ENCODE measurements around the gene HDAC4. TPM values are rescaled to one million over a fixed set of nuclear protein-coding genes. Genes with fewer than 3 reads are reported as not detected.

The HDAC4 gene
- polyA plus RNA-seq, 2 of the 4 experiments (the other 2 are of a cell fraction) = 8.6 to 10.4 TPM

DNA sequence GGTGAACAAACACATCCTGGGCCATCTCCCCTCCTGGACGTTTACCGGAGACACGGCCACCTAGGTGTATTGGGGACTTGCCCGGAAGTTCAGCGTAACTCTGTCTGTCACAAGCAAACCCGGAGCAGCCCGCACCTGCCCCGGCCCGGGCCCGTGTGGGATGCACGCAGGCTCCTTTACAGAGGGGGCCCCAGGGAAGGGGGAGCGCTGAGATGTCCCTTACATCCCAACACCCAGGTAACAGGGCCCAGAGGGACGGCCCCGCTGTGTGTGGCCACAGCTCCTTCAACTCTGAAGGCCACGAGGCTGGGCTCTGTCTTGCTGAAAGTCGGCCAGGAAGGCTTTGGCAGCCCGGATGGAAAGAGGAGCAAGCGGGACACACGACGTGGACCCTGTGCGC is 340.1 kb downstream of the HDAC4 start:
- H3K4me3 ChIP-seq = no peak overlapping the region
- H3K27ac ChIP-seq = no peak overlapping the region
- no peaks in the 10 kb centered on the region for H3K9me3 ChIP-seq
- TF ChIP-seq BHLHE40 (IDR thresholded peaks at IDR 0.05; ENCODE audit: low read depth, low read length) (no peak), CHD4 (IDR thresholded peaks at IDR 0.05; ENCODE audit: borderline replicate concordance) (no peak), RFX5 (IDR thresholded peaks at IDR 0.05) (no peak), ZSCAN20 (CRISPR knock-in tag; IDR thresholded peaks at IDR 0.05) (no peak), CEBPB (IDR thresholded peaks at IDR 0.05) (no peak), ZNF302 (CRISPR knock-in tag; IDR thresholded peaks at IDR 0.05) (no peak)
- TF ChIP-seq, protein P1, sequence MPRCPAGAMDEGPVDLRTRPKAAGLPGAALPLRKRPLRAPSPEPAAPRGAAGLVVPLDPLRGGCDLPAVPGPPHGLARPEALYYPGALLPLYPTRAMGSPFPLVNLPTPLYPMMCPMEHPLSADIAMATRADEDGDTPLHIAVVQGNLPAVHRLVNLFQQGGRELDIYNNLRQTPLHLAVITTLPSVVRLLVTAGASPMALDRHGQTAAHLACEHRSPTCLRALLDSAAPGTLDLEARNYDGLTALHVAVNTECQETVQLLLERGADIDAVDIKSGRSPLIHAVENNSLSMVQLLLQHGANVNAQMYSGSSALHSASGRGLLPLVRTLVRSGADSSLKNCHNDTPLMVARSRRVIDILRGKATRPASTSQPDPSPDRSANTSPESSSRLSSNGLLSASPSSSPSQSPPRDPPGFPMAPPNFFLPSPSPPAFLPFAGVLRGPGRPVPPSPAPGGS (IDR thresholded peaks at IDR 0.05) = no peak
- TF ChIP-seq, protein P2, sequence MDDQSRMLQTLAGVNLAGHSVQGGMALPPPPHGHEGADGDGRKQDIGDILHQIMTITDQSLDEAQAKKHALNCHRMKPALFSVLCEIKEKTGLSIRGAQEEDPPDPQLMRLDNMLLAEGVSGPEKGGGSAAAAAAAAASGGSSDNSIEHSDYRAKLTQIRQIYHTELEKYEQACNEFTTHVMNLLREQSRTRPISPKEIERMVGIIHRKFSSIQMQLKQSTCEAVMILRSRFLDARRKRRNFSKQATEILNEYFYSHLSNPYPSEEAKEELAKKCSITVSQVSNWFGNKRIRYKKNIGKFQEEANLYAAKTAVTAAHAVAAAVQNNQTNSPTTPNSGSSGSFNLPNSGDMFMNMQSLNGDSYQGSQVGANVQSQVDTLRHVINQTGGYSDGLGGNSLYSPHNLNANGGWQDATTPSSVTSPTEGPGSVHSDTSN (IDR thresholded peaks at IDR 0.05) = no peak
- TF ChIP-seq, protein P3, sequence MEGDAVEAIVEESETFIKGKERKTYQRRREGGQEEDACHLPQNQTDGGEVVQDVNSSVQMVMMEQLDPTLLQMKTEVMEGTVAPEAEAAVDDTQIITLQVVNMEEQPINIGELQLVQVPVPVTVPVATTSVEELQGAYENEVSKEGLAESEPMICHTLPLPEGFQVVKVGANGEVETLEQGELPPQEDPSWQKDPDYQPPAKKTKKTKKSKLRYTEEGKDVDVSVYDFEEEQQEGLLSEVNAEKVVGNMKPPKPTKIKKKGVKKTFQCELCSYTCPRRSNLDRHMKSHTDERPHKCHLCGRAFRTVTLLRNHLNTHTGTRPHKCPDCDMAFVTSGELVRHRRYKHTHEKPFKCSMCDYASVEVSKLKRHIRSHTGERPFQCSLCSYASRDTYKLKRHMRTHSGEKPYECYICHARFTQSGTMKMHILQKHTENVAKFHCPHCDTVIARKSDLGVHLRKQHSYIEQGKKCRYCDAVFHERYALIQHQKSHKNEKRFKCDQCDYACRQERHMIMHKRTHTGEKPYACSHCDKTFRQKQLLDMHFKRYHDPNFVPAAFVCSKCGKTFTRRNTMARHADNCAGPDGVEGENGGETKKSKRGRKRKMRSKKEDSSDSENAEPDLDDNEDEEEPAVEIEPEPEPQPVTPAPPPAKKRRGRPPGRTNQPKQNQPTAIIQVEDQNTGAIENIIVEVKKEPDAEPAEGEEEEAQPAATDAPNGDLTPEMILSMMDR (IDR thresholded peaks at IDR 0.05) = no peak
- TF ChIP-seq, protein P4, sequence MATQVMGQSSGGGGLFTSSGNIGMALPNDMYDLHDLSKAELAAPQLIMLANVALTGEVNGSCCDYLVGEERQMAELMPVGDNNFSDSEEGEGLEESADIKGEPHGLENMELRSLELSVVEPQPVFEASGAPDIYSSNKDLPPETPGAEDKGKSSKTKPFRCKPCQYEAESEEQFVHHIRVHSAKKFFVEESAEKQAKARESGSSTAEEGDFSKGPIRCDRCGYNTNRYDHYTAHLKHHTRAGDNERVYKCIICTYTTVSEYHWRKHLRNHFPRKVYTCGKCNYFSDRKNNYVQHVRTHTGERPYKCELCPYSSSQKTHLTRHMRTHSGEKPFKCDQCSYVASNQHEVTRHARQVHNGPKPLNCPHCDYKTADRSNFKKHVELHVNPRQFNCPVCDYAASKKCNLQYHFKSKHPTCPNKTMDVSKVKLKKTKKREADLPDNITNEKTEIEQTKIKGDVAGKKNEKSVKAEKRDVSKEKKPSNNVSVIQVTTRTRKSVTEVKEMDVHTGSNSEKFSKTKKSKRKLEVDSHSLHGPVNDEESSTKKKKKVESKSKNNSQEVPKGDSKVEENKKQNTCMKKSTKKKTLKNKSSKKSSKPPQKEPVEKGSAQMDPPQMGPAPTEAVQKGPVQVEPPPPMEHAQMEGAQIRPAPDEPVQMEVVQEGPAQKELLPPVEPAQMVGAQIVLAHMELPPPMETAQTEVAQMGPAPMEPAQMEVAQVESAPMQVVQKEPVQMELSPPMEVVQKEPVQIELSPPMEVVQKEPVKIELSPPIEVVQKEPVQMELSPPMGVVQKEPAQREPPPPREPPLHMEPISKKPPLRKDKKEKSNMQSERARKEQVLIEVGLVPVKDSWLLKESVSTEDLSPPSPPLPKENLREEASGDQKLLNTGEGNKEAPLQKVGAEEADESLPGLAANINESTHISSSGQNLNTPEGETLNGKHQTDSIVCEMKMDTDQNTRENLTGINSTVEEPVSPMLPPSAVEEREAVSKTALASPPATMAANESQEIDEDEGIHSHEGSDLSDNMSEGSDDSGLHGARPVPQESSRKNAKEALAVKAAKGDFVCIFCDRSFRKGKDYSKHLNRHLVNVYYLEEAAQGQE (IDR thresholded peaks at IDR 0.05) = no peak
- 93% methylated on average over 15 of the region's 21 CpGs for WGBS (ENCODE audit: missing lambda C conversion rate)
- ATAC-seq (no peak), FAIRE-seq (no peak), DNase-seq (ENCODE audit: low read depth in 1 of 2, low spot score in 1 of 2) (no peak)
- POLR2A ChIA-PET = no interaction called here
- H3K4me1 ChIP-seq = no peaks in the 10 kb centered on the region
- H3K4me2 ChIP-seq = no peak overlapping the region
- CTCF ChIA-PET = no interaction called here

DNA sequence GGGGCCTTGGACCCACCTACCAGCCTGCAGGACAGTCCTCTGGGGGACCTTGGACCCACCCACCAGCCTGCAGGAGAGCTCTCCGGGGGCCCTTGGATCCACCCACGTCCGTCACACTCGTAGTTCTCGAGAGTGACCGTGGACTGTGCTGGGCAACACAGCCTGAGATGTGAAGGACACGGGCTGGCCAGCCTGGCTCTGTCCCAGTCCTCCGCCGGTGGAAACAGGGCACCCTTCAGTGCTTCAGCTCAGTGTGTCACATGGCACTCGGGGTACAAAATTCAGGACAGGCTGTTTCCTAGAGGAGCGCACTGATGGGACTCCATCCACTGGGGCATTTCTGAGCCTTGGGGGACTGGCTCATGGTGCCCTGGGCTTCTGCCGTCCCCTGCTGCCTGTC is 341.0 kb downstream of the HDAC4 start:
- ATAC-seq (peak; percentile 35 to 36; a peak in 3 of 6 replicates), DNase-seq (ENCODE audit: low read depth in 1 of 2, low spot score in 1 of 2) (no peak), FAIRE-seq (no peak)
- POLR2A ChIA-PET = no interaction called here
- H3K4me3 ChIP-seq = no peak overlapping the region
- H3K4me1 ChIP-seq = no peaks in the 10 kb centered on the region
- no peak for TF ChIP-seq FOSB (CRISPR knock-in tag; IDR thresholded peaks at IDR 0.05)
- no peak for TF ChIP-seq GATA3 (IDR thresholded peaks at IDR 0.05; ENCODE audit: borderline replicate concordance)
- TF ChIP-seq SREBF2 (IDR thresholded peaks at IDR 0.05) = no peak
- TF ChIP-seq TP53 (CRISPR knock-in tag; IDR thresholded peaks at IDR 0.05) = no peak
- no peak for TF ChIP-seq CEBPB (IDR thresholded peaks at IDR 0.05)
- TF ChIP-seq CHD4 (IDR thresholded peaks at IDR 0.05; ENCODE audit: borderline replicate concordance) = no peak
- TF ChIP-seq HOXB5 (CRISPR knock-in tag; IDR thresholded peaks at IDR 0.05) = no peak
- TF ChIP-seq NFE2L2 (conservative IDR thresholded peaks at IDR 0.05; ENCODE audit: low read length) = no peak
- TF ChIP-seq, protein P3 (IDR thresholded peaks at IDR 0.05) = no peak
- TF ChIP-seq HEYL (CRISPR knock-in tag; IDR thresholded peaks at IDR 0.05) = no peak
- TF ChIP-seq, protein P5, sequence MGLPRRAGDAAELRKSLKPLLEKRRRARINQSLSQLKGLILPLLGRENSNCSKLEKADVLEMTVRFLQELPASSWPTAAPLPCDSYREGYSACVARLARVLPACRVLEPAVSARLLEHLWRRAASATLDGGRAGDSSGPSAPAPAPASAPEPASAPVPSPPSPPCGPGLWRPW (IDR thresholded peaks at IDR 0.05) = no peak
- no peak for TF ChIP-seq MAFK (IDR thresholded peaks at IDR 0.05; ENCODE audit: partially characterized antibody)
- TF ChIP-seq, protein P6, sequence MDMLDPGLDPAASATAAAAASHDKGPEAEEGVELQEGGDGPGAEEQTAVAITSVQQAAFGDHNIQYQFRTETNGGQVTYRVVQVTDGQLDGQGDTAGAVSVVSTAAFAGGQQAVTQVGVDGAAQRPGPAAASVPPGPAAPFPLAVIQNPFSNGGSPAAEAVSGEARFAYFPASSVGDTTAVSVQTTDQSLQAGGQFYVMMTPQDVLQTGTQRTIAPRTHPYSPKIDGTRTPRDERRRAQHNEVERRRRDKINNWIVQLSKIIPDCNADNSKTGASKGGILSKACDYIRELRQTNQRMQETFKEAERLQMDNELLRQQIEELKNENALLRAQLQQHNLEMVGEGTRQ (IDR thresholded peaks at IDR 0.05) = no peak
- TF ChIP-seq PHF8 (IDR thresholded peaks at IDR 0.05; ENCODE audit: borderline replicate concordance, low read depth) = no peak
- TF ChIP-seq KDM1A (IDR thresholded peaks at IDR 0.05; ENCODE audit: low read depth) = no peak
- TF ChIP-seq RARB (CRISPR knock-in tag; IDR thresholded peaks at IDR 0.05) = no peak
- TF ChIP-seq, protein P7, sequence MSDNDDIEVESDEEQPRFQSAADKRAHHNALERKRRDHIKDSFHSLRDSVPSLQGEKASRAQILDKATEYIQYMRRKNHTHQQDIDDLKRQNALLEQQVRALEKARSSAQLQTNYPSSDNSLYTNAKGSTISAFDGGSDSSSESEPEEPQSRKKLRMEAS (IDR thresholded peaks at IDR 0.05) = no peak
- TF ChIP-seq JUN (IDR thresholded peaks at IDR 0.05) = no peak
- no peak for TF ChIP-seq JUNB (IDR thresholded peaks at IDR 0.05)
- CTCF ChIA-PET = no interaction called here
- no peaks in the 10 kb centered on the region for H3K9me3 ChIP-seq
- no peak overlapping the region for H3K27ac ChIP-seq
- no peak overlapping the region for H3K4me2 ChIP-seq
- WGBS (ENCODE audit: missing lambda C conversion rate) = 98% methylated on average over 8 of the region's 12 CpGs

All from A549 (cell line).